ENCODE data around the gene UQCRC2.

- no peak for TF ChIP-seq CTCF (IDR thresholded peaks at IDR 0.05; ENCODE audit: poor library complexity)
- TF ChIP-seq EZH2 (IDR thresholded peaks at IDR 0.05; ENCODE audit: borderline replicate concordance), result no peak
- TF ChIP-seq EZH2phosphoT487 (IDR thresholded peaks at IDR 0.05; ENCODE audit: low read depth, severe bottlenecking, unreplicated experiment), result no peak
Measured at GRCh38 chr16:21973945-21974344, 20.8 kb downstream of the UQCRC2 start.

All from hepatocyte (in vitro differentiated cells).